K562 (cell line): Measurements from ENCODE around the gene LONRF3. TPM values are rescaled to one million over a fixed set of nuclear protein-coding genes. Genes with fewer than 3 reads are reported as not detected.

ENCODE experiments used
- ASH1L ChIP-seq: fragments of 450-650 bp; IDR thresholded peaks from 2 replicates; pipeline ENCODE4 v1.6.1; 2018; ENCODE audit warnings: borderline replicate concordance, mild to moderate bottlenecking, low read depth; ENCODE audit not compliant: partially characterized antibody
- CBFA2T2 ChIP-seq: fragments of 450-650 bp; conservative IDR thresholded peaks from 2 replicates; pipeline ENCODE4 v1.6.1; 2017; ENCODE audit warnings: mild to moderate bottlenecking
- DPF2 ChIP-seq: fragments of 450-650 bp; IDR thresholded peaks from 2 replicates; pipeline ENCODE4 v1.6.1; 2016
- E4F1 ChIP-seq: fragments of 250-450 bp; sonication (Bioruptor Pico); IDR thresholded peaks from 2 replicates; pipeline ENCODE4 v1.5.0; 2021; ENCODE audit warnings: mild to moderate bottlenecking, borderline replicate concordance
- ELK1 ChIP-seq: sonication (generic); formaldehyde crosslinking; IDR thresholded peaks from 2 replicates; pipeline ENCODE4 v1.8.1; 2022; ENCODE audit warnings: missing genetic modification reagents
- FIP1L1 ChIP-seq: fragments of 200-400 bp; formaldehyde crosslinking; IDR thresholded peaks from 2 replicates; pipeline ENCODE4 v1.6.1; 2018; ENCODE audit warnings: mild to moderate bottlenecking, low read depth, low read length; ENCODE audit not compliant: poor library complexity, severe bottlenecking
- ID3 ChIP-seq, 2 experiments: fragments of 250-450 bp in 1 of 2; fragments of 450-650 bp in 1 of 2; sonication (Bioruptor Pico) in 1 of 2; IDR thresholded peaks; 2 replicates each; pipeline versions ENCODE4 v1.6.1 to v1.8.0; 2016 to 2021; ENCODE audit warnings: mild to moderate bottlenecking in 2 of 2, moderate library complexity in 2 of 2, missing compliant biosample characterization in 1 of 2, missing genetic modification characterization in 1 of 2
- IRF2 ChIP-seq: sonication (generic); formaldehyde crosslinking; IDR thresholded peaks from 2 replicates; pipeline ENCODE4 v1.8.1; 2022; ENCODE audit warnings: mild to moderate bottlenecking, missing genetic modification reagents
- RAD51 ChIP-seq: fragments of 450-650 bp; IDR thresholded peaks from 2 replicates; pipeline ENCODE4 v1.7.1; 2016; ENCODE audit warnings: low read depth, mild to moderate bottlenecking, borderline replicate concordance
- SMARCA4 ChIP-seq: fragments of 450-650 bp; IDR thresholded peaks from 2 replicates; pipeline ENCODE4 v1.6.1; 2016
- STAT5A ChIP-seq: IDR thresholded peaks from 2 replicates; pipeline ENCODE4 v1.6.1; 2012; ENCODE audit warnings: low read length, inconsistent platforms, borderline replicate concordance
- XRCC3 ChIP-seq: fragments of 450-650 bp; IDR thresholded peaks from 2 replicates; pipeline ENCODE4 v1.6.1; 2017; ENCODE audit warnings: mild to moderate bottlenecking, moderate library complexity
- XRCC4 ChIP-seq: IDR thresholded peaks from one replicate; pipeline ENCODE4 v1.6.1; 2011; ENCODE audit not compliant: insufficient read depth, insufficient read length; ENCODE audit errors: extremely low read depth
- ZEB2 ChIP-seq: fragments of 450-650 bp; IDR thresholded peaks from 2 replicates; pipeline ENCODE4 v1.6.1; 2016
- ZKSCAN3 ChIP-seq: fragments of 250-450 bp; sonication (Bioruptor Pico); IDR thresholded peaks from 2 replicates; pipeline ENCODE4 v1.4.0; 2020
- ZNF224 ChIP-seq: sonication (generic); formaldehyde crosslinking; IDR thresholded peaks from 2 replicates; pipeline ENCODE4 v1.8.0; 2022; ENCODE audit warnings: mild to moderate bottlenecking, missing genetic modification reagents
- ZNF347 ChIP-seq: fragments of 450-650 bp; formaldehyde crosslinking; IDR thresholded peaks from 2 replicates; pipeline ENCODE4 v1.4.0; 2020; ENCODE audit warnings: low read depth, mild to moderate bottlenecking, moderate library complexity
- ZNF717 ChIP-seq: fragments of 250-450 bp; sonication (Bioruptor Pico); IDR thresholded peaks from 2 replicates; pipeline ENCODE4 v1.5.0; 2021
- polyA plus RNA-seq, 8 experiments: library from polyadenylated mRNA; depleted of rRNA in 4 of 8; stranded (reverse) in 5 of 8; unstranded in 3 of 8; fragments of >200 nt; fragmentation: Nextera tagmentation in 2 of 8; fragmentation: Illumina TruSeq in 1 of 8; extraction: Ambion mirVana in 2 of 8; extraction: Trizol in 1 of 8; gene quantifications; 2 replicates each; pipeline versions ENCODE4 v1.2.1 to v1.2.3, GENCODE V29; 2011 to 2014; ENCODE audit warnings: inconsistent platforms in 1 of 8, missing spikeins in 1 of 8
- total RNA-seq, 7 experiments: library from RNA; depleted of rRNA in 6 of 7; stranded (reverse); fragments of >200 nt in 6 of 7; fragmentation: Illumina TruSeq in 2 of 7; extraction: Trizol in 2 of 7; gene quantifications; 2 replicates each; pipeline versions ENCODE4 v1.2.1 to v1.2.3, GENCODE V29; 2011 to 2021; ENCODE audit warnings: low replicate concordance in 1 of 7
- TF ChIP-seq, protein P1 (sequence below), 3 experiments: fragments of 200-800 bp in 1 of 3; sonication (Bioruptor generic) in 1 of 3; sonication (generic) in 1 of 3; formaldehyde crosslinking in 1 of 3; IDR thresholded peaks; 2 replicates each; pipeline versions ENCODE4 v1.6.1 to v1.8.0; 2016 to 2022; ENCODE audit warnings: mild to moderate bottlenecking in 2 of 3, missing compliant biosample characterization in 2 of 3, missing genetic modification characterization in 2 of 3, missing genetic modification reagents in 1 of 3
- TF ChIP-seq, protein P2 (sequence below): sonication (generic); formaldehyde crosslinking; IDR thresholded peaks from 2 replicates; pipeline ENCODE4 v1.8.1; 2023; ENCODE audit warnings: mild to moderate bottlenecking, missing genetic modification reagents
- TF ChIP-seq, protein P3 (sequence below): fragments of 450-650 bp; conservative IDR thresholded peaks from 2 replicates; pipeline ENCODE4 v1.6.1; 2016; ENCODE audit warnings: missing genetic modification characterization, low read depth, mild to moderate bottlenecking, control low read depth, missing compliant biosample characterization

The LONRF3 gene
- total and polyA plus RNA-seq, 9 of the 15 experiments (the other 6 are each of a cell fraction or from before 2014, with no cell fraction given) = 1.3 to 22.0 (median 8.7) TPM

- TF ChIP-seq ZEB2 (no peak), ASH1L (no peak), SMARCA4 (peak; percentile 53; the same call in 1 of the 2 replicates), ID3 (CRISPR knock-in tag; IDR thresholded peaks at IDR 0.05) (no peak), ID3 (tag; IDR thresholded peaks at IDR 0.05) (no peak), XRCC3 (no peak), STAT5A (0 out of 2 replicates have a peak, but pooled peaks have one; percentile 20), E4F1 (no peak), ZKSCAN3 (CRISPR knock-in tag) (no peak), XRCC4 (no peak), ZNF347 (CRISPR knock-in tag) (no peak), RAD51 (no peak), CBFA2T2 (peak; percentile 79), ZNF717 (CRISPR knock-in tag) (no peak), ZNF224 (CRISPR knock-in tag) (no peak), DPF2 (peak; percentile 50; the same call in 1 of the 2 replicates), IRF2 (CRISPR knock-in tag) (no peak), ELK1 (CRISPR knock-in tag) (no peak), FIP1L1 (no peak)
- TF ChIP-seq, protein P1, sequence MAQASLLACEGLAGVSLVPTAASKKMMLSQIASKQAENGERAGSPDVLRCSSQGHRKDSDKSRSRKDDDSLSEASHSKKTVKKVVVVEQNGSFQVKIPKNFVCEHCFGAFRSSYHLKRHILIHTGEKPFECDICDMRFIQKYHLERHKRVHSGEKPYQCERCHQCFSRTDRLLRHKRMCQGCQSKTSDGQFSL (CRISPR knock-in tag; IDR thresholded peaks at IDR 0.05) = no peak
- TF ChIP-seq, protein P1 (tag; IDR thresholded peaks at IDR 0.05) = no peak
- TF ChIP-seq, protein P2, sequence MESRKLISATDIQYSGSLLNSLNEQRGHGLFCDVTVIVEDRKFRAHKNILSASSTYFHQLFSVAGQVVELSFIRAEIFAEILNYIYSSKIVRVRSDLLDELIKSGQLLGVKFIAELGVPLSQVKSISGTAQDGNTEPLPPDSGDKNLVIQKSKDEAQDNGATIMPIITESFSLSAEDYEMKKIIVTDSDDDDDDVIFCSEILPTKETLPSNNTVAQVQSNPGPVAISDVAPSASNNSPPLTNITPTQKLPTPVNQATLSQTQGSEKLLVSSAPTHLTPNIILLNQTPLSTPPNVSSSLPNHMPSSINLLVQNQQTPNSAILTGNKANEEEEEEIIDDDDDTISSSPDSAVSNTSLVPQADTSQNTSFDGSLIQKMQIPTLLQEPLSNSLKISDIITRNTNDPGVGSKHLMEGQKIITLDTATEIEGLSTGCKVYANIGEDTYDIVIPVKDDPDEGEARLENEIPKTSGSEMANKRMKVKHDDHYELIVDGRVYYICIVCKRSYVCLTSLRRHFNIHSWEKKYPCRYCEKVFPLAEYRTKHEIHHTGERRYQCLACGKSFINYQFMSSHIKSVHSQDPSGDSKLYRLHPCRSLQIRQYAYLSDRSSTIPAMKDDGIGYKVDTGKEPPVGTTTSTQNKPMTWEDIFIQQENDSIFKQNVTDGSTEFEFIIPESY (CRISPR knock-in tag) = no peak
- TF ChIP-seq, protein P3, sequence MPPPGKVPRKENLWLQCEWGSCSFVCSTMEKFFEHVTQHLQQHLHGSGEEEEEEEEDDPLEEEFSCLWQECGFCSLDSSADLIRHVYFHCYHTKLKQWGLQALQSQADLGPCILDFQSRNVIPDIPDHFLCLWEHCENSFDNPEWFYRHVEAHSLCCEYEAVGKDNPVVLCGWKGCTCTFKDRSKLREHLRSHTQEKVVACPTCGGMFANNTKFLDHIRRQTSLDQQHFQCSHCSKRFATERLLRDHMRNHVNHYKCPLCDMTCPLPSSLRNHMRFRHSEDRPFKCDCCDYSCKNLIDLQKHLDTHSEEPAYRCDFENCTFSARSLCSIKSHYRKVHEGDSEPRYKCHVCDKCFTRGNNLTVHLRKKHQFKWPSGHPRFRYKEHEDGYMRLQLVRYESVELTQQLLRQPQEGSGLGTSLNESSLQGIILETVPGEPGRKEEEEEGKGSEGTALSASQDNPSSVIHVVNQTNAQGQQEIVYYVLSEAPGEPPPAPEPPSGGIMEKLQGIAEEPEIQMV (tag) = no peak
These were observed 31.3 kb upstream of the LONRF3 start (continued) for GRCh38 chrX:118943102-118943501.
